Measurements from ENCODE around the gene MRPS9.

MRPS9 gene

DNA sequence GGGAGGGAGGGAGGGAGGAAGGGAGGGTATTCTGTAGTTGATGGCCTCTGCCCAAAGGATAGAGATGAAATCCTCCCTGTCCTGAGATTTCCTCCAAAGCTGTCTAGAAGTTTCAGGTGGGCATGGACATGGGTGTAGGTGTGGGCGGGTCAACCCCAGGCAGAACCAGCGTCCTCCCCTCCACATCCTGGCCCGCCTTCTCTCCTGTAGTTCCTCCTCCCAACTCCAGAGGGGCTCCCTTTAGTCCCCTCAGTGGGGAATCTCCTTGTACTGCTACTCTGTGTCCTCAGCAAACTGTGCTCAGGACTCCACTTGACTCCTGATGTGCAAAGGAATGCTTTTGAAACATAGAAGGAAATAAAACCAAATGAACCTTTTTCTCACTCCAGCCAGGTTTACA lies 88.1 kb downstream of the MRPS9 start:
- Histone ChIP-seq H3K9me2 (ENCODE audit: low read depth, low read length) (no peaks in the 10 kb centered on the region), H3K79me2 (ENCODE audit: insufficient read depth, low read length) (no peaks in the 10 kb centered on the region), H3K4me2 (ENCODE audit: low read length) (no peak overlapping the region), H3F3A (ENCODE audit: insufficient read depth, low read length) (no peaks in the 10 kb centered on the region), H3K27ac (ENCODE audit: low read depth, low read length, poor library complexity, severe bottlenecking) (no peak overlapping the region), H2AFZ (ENCODE audit: low read length) (no peak overlapping the region), H3K4me3 (ENCODE audit: low read depth, low read length, poor library complexity, severe bottlenecking) (no peak overlapping the region), H3K9me3 (ENCODE audit: low read length) (no peaks in the 10 kb centered on the region), H3K27me3 (ENCODE audit: insufficient read depth, low read length) (no peaks in the 10 kb centered on the region), H3K9ac (ENCODE audit: low read length) (no peak overlapping the region), H3K4me1 (ENCODE audit: insufficient read depth, low read length, severe bottlenecking) (no peaks in the 10 kb centered on the region), H3K36me3 (ENCODE audit: insufficient read depth, low read length) (no peaks in the 10 kb centered on the region), H4K20me1 (ENCODE audit: insufficient read depth, low read length) (no peaks in the 10 kb centered on the region)
- no peak for TF ChIP-seq EZH2 (IDR thresholded peaks at IDR 0.05; ENCODE audit: borderline replicate concordance, low read length)
- TF ChIP-seq, protein P1, sequence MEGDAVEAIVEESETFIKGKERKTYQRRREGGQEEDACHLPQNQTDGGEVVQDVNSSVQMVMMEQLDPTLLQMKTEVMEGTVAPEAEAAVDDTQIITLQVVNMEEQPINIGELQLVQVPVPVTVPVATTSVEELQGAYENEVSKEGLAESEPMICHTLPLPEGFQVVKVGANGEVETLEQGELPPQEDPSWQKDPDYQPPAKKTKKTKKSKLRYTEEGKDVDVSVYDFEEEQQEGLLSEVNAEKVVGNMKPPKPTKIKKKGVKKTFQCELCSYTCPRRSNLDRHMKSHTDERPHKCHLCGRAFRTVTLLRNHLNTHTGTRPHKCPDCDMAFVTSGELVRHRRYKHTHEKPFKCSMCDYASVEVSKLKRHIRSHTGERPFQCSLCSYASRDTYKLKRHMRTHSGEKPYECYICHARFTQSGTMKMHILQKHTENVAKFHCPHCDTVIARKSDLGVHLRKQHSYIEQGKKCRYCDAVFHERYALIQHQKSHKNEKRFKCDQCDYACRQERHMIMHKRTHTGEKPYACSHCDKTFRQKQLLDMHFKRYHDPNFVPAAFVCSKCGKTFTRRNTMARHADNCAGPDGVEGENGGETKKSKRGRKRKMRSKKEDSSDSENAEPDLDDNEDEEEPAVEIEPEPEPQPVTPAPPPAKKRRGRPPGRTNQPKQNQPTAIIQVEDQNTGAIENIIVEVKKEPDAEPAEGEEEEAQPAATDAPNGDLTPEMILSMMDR (IDR thresholded peaks at IDR 0.05; ENCODE audit: low read length) = no peak

DNA sequence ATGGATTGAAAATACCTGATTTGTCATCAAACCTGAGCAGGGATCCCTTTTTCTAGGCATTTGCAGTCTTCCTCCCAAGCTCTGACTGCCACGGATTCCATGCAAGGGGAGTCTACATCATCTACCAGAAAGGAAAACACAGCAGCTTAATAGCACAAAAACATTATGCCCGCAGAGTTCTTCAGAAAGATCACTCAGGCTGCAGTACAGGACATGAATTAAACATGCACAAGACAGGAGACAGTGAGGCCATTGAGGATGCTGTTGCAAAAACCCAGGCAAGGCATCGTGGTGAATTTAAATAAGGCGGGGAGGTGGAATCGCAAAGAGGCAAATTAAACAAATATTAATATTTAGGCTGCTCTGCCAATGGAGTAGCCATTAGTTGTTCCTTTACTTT lies 88.5 kb downstream of the MRPS9 start:
- H3K36me3 ChIP-seq (ENCODE audit: insufficient read depth, low read length) = no peaks in the 10 kb centered on the region
- no peak overlapping the region for H3K4me2 ChIP-seq (ENCODE audit: low read length)
- no peak overlapping the region for H2AFZ ChIP-seq (ENCODE audit: low read length)
- no peak for TF ChIP-seq EZH2 (IDR thresholded peaks at IDR 0.05; ENCODE audit: borderline replicate concordance, low read length)
- TF ChIP-seq, protein P1 (IDR thresholded peaks at IDR 0.05; ENCODE audit: low read length) = no peak
- H3F3A ChIP-seq (ENCODE audit: insufficient read depth, low read length) = no peaks in the 10 kb centered on the region
- H3K4me1 ChIP-seq (ENCODE audit: insufficient read depth, low read length, severe bottlenecking) = no peaks in the 10 kb centered on the region
- H3K4me3 ChIP-seq (ENCODE audit: low read depth, low read length, poor library complexity, severe bottlenecking) = no peak overlapping the region
- no peaks in the 10 kb centered on the region for H3K79me2 ChIP-seq (ENCODE audit: insufficient read depth, low read length)
- H3K9me2 ChIP-seq (ENCODE audit: low read depth, low read length) = no peaks in the 10 kb centered on the region
- H4K20me1 ChIP-seq (ENCODE audit: insufficient read depth, low read length) = no peaks in the 10 kb centered on the region
- no peak overlapping the region for H3K9ac ChIP-seq (ENCODE audit: low read length)
- H3K27ac ChIP-seq (ENCODE audit: low read depth, low read length, poor library complexity, severe bottlenecking) = no peak overlapping the region
- no peaks in the 10 kb centered on the region for H3K9me3 ChIP-seq (ENCODE audit: low read length)
- no peaks in the 10 kb centered on the region for H3K27me3 ChIP-seq (ENCODE audit: insufficient read depth, low read length)

DNA sequence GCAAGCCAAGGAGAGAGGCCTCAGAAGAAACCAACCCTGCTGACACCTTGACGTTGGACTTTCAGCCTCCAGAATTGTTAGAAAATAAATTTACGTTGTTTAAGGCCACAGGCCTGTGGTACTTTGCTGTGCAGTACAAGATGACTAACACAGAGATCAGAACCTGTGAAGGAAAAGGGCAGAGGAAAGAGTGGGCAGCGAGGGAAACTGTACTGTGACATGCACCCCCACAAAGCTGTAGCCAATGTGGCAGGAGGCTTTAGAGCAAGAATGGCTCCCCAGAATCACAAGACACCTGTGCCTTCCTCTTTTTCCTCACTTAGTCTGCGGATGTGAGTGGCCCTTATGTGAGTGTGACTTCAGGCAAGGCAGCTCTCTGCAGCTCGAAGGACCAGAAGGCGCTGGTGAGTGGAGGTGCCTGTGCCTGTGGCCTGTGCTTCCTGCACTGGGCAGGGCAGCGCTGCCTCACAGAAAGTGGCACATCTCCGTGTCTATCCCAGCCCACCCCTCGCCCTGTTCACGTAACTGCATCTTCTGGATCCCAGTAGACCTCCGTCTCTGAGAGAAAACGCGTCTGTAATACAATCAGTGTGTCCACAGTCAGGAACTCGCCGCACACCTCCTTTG lies 89.5 kb downstream of the MRPS9 start:
- Histone ChIP-seq H3K4me3 (ENCODE audit: low read depth, low read length, poor library complexity, severe bottlenecking) (no peak overlapping the region), H3K79me2 (ENCODE audit: insufficient read depth, low read length) (no peaks in the 10 kb centered on the region), H3K9me2 (ENCODE audit: low read depth, low read length) (no peaks in the 10 kb centered on the region), H3K4me1 (ENCODE audit: insufficient read depth, low read length, severe bottlenecking) (no peaks in the 10 kb centered on the region), H3K27me3 (ENCODE audit: insufficient read depth, low read length) (no peaks in the 10 kb centered on the region), H4K20me1 (ENCODE audit: insufficient read depth, low read length) (no peaks in the 10 kb centered on the region), H3K9me3 (ENCODE audit: low read length) (no peaks in the 10 kb centered on the region), H3F3A (ENCODE audit: insufficient read depth, low read length) (no peaks in the 10 kb centered on the region), H3K27ac (ENCODE audit: low read depth, low read length, poor library complexity, severe bottlenecking) (no peak overlapping the region), H2AFZ (ENCODE audit: low read length) (no peak overlapping the region), H3K9ac (ENCODE audit: low read length) (no peak overlapping the region), H3K36me3 (ENCODE audit: insufficient read depth, low read length) (no peaks in the 10 kb centered on the region), H3K4me2 (ENCODE audit: low read length) (no peak overlapping the region)
- no peak for TF ChIP-seq EZH2 (IDR thresholded peaks at IDR 0.05; ENCODE audit: borderline replicate concordance, low read length)
- TF ChIP-seq, protein P1 (IDR thresholded peaks at IDR 0.05; ENCODE audit: low read length) = no peak

Data from OCI-LY1 (cell line).